Colon (tissue), 2 donors: ENCODE data around the gene CHST15.
"Not testable (repeated sequence)": the region's sequence is repeated elsewhere in the genome, so short reads cannot be mapped to it uniquely, and the experiment has no call there.

Source experiments
- FAIRE-seq: peaks from 2 replicates; lab custom pipeline; 2012; peaks lifted over from hg19 to GRCh38; lab: Jason Lieb, UNC
- donor health status: control.
- donor health status: control.

CHST15 gene

DNA sequence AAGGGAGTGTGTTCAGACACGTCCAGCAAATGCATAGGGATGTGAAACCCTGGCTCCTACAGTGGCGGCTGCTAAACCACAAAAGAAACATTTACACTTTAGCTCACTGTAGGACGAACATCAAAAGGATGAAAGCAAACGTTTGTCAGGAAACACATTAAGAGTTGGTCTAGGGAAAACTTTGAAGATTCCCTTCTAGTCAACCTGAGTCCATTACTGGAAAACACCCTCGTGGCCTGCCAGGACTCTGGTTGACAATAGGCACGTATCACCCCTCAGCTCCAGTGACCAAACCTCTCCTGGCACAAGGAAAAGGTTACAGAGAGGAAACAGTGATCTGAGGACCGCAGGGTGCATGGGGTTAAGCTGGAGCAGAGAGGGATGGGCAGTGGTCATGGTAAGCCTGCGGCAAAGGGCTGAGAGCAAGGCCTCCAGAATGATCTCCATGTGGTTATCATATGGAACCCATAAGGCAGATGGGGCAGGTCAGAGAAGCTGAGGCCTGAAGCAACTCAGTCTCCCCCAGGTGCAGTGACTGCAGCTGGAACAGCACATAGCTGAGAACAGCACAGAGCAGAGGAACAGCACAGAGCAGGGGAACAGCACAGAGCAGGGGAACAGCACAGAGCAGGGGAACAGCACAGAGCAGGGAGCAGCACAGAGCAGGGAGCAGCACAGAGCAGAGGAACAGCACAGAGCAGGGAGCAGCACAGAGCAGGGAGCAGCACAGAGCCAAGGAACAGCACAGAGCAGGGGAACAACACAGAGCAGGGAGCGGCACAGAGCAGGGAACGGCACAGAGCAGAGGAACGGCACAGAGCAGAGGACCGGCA is 49.9 kb downstream of the CHST15 start:
- no peak for FAIRE-seq

DNA sequence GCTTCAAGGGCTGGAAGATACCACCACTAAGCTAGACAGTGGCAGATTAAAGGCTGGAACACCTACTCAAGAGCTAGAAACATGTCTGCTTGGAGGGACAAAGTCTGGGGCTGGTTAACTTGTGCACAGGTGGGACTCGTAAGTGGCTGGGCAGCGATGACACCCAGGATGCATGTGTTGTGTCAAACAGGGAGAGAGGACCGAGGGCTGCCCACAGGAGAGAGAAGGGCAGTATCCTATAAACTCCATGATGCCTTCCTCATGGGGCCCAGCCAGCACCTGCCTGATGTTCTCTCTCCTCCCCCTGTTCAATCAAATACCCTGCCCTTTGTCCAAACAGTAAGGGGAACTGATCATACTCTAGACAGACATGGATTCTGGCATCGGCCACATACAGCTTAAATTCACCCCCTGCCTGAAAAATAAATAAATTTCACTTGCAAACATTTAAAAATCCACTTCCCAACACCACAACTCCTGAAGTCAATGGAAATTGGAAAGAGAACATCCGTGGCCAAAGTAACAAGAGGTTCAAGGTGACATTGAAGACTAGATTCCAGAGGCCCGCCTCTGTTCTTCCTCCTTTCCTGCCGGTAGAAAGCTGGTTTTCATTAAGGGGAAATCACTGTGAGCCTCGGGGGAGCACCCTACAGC is 50.6 kb downstream of the CHST15 start:
- no peak for FAIRE-seq

DNA sequence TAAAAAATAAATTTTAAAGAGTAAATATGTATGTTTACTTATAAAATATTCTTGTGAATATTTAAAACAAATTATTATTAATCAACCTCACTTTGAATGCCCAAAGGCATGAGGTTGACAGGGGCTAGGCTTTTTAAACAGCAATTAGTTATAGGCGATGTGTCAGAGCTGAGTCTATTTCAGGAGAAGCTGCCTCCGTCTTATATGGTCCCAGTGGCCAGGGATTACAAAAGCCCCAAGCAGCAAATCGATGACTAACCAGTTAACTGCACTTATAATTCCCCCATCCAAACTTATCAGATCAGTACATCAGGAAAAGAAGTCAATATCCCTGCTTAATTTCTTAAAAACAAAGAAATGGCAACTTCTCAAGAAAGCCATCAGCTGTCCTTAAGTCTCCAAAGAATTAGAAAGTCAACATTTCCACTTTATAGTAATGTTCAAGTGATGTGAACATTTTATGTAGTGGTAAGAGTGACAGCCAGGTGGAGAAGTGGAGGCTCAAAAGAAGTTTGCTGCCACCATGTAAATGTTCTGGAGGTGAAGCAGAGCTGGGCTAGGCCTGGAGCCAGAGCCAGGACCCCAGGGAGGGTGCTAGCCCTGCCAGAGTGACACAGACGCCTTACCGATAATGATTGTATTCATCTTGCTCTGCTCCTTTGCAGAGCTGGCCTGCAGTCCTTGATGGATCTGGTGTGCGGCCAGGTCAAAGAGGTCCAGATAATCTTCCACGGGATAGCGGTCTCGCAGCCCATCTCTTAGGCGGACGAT is 51.5 kb downstream of the CHST15 start:
- no peak for FAIRE-seq

DNA sequence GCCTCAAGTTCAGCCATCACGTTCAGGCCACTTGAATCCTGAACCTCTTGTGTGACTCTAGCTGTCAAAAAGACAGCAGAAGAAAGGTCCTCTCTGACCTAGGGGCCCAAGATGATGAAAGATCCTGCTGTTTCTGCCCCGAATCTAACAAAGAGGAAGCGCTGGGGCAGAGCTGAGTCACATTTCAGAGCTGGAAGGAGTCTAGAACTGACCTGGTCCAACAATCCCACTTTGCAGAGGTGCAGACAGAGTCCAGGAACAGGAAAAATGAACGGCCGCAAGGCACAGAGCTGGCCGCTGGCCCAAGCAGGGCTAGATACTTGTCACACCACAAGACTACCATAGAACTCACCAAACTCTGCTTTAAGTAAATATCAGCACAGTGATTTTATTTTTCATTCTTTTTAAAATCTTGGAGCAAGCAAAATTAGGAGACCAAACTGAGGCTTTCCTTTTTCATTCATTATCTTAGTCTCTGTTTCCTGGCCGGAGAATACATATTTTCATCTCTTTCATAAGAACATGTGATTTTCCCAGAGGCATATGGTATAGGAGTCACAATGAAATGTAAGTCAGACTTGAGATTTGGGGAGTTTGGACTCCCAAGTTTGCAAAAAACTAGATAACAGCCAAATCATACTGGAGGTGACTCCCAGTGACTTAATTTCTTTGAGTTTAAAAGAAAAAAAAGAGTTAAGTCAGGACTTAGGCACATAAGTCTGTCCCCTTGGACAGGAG is 52.8 kb downstream of the CHST15 start:
- no peak for FAIRE-seq

DNA sequence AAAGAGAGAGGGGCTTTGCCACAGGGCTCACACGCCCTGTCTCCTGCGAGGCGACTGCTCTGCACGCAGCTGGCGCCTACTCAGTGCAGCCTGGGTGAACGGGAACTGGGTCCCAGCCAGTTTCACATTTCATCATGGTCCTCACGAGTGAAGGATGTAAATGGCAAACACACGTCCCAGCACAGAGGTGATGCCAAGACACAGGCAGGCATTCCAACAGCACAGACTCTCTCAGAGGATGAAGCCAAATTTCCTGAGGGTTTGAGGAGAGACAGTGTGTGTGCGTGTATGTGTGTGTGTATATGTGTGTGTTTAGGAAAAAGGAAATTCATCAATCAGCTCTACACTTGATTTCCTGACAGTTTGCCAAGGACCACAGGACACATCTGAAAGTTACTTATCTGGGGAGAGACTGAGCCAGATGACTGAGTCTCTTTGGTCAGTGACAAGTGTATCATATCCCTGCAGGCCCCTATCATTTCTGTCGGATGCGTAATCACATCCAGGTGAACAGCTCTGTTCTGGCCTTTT is 53.9 kb downstream of the CHST15 start:
- FAIRE-seq, result no peak

DNA sequence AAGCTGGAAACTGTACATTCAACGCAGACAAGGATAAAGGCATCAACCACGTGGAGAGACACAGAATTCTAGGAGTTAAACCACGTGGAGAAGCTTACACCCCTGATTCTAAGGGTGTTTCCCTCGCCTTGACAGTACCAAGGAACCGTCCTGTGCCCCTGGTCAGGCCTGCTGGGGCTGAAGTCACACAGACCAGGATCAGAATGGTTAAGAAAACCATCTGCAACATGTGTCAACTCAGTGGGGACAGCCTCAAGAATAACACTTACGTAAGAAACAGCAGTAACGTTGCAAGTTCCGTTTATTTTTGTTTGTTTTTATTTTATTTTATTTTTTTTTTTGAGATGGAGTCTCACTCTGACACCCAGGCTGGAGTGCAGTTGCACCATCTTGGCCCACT is 55.6 kb downstream of the CHST15 start:
- no peak for FAIRE-seq

DNA sequence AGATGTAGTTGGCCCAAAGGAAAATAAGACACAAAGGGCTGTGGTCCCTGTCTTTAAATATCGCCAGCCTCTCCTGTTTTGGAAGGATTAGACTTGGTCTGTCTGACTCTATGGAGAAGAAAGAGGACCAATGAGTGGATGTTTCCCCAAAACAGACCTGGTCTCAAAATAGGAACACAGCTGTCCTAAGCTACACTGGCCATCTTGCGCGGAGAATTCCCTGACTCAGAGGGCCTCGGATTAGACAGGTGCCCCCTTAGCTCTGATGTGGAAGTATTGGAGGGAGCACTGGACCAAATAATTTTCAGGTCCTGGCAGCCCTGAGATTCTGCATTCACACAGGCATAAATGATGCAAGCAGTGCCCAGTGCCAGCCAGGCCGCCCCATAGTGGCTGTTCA is 56.1 kb downstream of the CHST15 start:
- FAIRE-seq, result no peak

DNA sequence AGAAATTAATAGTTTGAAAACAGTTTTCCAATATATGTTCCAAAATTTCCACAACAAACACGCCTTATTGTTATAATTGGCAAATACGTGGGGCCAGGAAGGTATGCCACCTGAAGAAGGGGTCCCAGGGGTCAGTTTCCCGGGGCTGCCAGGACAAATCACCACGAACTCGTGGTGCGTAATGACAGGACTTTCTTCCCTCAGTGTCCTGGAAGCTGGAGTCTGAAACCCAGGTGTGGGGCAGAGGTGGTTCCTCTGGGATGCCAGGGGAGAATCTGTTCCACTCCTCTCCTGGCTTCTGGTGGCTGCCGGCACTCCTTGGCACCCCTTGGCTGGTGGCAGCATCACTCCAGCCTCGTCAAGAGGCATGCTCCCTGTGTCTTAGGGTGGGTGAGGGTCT is 56.7 kb downstream of the CHST15 start:
- FAIRE-seq, result no peak

DNA sequence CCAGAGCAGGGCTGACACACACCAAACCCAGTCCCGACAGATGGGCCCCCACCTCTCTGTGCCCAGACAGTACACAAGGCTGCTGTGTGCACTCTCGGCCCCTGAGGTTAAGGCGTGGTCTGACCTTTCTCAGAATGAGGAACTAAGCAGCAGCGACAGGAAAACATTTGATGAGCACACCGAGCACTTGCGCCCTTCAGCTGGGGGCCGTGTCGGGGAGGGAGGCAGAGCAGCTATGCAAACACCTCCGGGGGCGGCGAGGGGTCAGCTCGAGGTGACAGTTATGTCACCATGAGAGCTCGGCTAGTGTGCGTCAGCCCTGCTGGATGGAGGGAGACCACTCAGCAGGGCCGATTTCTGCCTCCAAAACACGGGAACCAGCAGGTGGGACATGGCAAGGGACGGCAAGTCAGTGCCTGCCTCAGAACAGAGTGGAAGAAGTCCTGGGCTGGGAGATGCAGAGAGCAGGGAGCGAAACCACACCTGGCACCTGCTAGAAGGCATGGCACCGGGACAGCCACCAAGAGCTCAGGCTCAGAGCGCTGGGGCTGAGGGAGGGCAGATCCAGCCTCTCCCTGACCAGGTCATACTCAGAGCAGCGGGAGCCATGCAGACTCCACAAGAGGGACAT is 57.4 kb downstream of the CHST15 start:
- FAIRE-seq, result no peak

DNA sequence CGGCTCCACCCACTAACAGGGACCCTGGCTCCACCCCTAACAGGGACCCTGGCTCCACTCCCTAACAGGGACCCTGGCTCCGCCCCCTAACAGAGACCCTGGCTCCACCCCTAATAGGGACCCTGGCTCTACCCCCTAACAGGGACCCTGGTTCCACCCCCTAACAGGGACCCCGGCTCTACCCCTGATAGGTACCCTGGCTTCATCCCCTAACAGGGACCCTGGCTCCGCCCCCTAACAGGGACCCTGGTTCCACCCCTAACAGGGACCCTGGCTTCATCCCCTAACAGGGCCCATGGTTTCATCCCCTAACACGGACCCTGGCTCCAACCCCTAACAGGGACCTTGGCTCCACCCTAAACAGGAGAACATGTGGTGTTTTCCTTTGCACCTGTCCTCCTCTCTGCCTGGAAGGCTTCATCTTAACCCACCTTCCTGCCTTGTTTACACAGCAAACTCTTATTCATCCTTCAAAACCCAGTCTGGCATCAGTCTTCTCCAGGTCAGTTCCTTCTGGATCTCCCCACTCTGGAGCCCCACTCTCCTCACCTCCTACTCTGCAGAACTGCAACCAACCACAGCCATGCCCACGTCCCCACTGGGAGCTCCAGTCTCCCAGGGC is 58.0 kb downstream of the CHST15 start:
- no peak for FAIRE-seq

DNA sequence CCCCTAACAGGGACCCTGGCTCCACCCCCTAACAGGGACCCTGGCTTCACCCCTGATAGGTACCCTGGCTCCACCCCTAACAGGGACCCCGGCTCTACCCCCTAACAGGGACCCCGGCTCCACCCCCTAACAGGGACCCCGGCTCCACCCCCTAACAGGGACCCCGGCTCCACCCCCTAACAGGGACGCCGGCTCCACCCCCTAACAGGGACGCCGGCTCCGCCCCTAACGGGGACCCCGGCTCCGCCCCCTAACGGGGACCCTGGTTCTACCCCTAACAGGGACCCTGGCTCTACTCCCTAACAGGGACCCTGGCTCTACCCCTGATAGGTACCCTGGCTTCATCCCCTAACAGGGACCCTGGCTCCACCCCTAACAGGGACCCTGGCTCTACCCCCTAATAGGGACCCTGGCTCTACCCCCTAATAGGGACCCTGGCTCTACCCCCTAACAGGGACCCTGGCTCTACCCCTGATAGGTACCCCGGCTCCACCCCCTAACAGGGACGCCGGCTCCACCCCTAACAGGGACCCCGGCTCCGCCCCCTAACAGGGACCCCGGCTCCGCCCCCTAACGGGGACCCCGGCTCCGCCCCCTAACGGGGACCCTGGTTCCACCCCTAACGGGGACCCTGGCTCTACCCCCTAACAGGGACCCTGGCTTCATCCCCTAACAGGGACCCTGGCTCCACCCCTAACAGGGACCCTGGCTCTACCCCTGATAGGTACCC is 58.7 kb downstream of the CHST15 start:
- FAIRE-seq, result not testable (repeated sequence)

DNA sequence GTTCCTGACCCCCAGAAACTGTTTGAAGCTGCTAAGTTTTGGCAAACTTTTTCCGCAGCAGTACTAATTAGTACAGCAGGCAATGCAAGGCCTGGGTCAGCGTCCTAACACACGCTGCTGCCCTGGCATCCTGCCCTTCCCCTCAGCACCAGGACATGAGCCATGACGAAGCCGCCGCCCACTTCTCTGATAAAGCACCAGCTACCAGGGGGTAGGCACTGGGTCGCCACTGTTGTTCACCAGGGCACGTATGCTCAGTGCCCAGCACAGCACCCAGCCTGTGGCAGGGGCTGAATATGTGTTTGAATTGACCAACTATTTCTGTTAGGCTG is 59.5 kb downstream of the CHST15 start:
- no peak for FAIRE-seq

DNA sequence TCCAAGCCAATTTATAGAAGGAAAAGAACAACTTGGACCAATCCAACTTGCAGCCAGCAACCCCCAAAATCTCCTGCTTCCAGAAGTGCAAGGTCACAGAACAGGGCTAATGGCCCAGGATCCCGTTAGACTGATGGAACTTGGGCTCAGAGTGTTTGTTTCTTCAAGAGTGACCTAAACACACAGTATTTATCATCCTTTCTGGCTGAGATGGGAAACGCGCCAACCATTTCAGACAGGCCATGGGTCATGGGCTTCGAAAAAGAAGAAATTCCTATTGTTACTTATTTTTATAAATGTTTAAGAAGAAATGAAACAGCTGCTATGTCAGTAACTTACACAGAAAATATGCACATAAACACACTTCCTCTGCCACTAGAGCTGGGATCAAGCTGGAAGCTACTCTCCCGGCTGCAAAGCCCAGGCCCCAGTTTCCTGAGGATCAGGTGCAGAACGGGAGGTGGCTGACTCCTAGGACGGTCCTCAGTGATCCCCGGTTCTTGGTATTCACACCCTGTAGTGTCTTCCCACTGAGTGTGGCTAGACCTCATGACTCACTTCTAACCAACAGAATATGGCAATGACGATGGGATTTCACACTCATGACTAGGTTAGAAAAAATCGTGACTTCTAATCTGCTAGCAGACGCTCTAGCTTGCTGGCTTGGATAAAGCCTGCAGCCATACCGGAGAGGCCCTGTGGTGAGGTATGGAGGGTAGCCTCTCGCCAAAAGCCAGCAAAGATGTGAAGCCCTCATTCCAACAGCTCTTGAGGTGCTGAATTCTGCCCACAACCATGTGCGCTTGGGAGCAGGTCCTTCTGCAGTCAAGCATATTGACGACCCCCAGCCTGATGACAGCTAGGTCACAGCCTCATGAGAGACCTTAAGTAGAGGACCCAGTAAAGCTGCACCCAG is 60.2 kb downstream of the CHST15 start:
- no peak for FAIRE-seq

DNA sequence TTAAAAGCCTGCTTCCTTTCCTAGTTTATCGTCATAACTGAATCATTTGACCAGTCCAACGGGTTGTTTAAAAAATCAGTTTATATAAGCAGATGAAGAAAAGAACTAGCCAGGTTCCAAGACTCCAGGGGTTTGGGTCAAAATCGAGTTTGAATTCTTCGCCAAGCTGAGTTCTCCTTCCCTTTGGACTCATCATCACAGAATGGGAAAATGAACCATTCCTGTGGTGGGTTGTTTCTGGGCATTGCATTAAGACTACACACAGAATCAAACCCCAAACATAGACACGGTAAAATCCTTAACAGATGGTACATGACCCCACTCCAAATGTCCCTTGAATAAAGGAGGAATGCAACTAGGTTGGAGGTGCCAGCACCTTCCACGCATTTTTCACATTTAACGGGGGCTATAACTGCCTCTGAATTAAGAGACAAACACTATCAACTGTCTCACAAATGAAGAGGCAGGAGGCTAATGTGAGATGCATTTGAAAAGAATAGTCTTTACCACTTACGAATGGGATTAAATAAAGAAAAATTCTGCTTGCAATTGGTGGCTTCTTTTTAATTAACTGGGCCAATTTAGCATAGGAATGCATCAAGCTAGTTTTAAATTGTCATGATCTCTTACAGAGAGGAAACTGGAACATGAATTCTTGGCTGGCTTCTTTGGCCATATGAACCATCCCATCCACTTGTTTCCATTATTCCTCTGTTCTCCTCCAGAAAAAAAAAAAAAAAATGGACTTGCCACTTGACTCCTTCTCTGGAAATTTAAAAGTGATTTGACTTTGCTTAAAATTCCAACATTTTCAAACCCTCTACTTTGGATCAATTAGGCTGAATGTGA is 61.1 kb downstream of the CHST15 start:
- FAIRE-seq, result no peak

DNA sequence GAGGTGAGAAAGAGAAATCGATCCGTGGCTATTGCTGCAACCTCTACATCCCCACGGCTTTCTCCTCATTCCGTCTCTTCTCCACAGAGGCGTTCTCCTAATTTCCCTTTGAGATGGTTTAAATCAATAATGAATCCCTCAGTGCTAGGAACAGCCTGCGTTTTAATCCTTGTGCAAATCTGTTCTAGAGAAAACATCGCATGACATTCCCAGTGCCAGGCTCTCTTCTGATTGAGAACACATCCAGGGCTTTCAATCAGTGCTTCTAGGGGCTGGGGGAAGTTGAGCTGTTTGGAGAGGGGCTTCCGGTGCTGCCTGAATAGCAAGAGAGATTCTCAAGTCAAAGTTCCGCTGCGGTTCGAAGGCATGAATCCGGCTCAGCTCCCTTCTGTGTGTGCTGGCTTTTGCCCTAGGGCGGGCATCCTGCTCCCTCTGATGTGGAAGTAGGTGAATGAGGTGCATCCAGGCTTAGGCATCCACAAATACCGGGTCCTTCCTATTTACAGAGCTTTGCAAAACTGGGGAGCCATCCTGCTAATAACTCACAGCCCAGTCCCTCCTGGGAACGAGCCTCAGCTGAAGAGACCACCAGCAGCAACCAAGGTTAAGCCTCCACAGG is 62.8 kb downstream of the CHST15 start:
- no peak for FAIRE-seq

DNA sequence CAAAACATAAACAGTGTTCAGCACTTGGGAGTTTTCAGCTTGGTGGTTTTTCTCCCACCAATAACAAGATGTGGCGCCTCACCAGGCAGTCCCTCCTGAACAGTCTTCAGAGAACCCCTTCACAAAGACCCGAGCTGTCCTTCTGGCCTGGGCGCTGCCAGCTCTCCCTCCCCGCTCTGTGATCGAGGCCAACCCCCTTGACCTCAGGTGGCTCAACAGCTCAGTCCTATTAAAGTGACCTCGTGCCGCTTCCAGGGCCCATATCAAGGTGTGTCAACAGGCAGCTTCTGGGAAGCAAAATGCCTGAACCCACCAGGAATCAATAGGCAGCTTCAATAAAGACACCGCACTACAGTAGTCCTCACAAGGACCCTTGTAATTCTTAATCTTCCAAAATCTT is 63.3 kb downstream of the CHST15 start:
- FAIRE-seq, result no peak

DNA sequence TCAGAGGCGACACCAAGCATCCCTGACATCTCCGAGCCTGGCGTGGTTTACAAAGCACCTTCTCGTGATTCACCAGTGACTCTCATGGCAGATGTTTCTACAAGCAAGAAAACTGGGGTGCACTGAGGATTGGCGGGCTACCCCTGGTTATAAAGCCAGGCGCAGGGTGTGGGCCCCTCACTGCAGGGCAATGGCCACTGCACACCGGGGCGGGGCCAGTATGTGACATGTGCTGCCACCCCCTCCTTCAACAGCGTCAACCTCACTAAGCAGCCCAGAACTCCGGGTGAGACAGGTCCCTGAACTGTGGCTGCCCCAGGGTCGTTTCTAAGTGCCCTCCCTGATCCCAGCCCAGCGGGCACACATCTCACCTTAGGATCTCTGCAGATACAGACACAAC is 63.8 kb downstream of the CHST15 start:
- no peak for FAIRE-seq
